Measurements from ENCODE around the gene HNF1B. TPM values are rescaled to one million over a fixed set of nuclear protein-coding genes. Genes with fewer than 3 reads are reported as not detected.

The HNF1B gene
- total and polyA plus RNA-seq, 10 of the 15 experiments (the other 5 are each of a cell fraction or from before 2014, with no cell fraction given): 0.51 to 12.7 (median 1.9) TPM

GRCh38 chr17:37689317-37689716 lies 55.5 kb downstream of the HNF1B start:
- intact Hi-C loops (cut with micrococcal nuclease; ENCODE audit: unreplicated experiment) (no loop called here), in situ Hi-C loops (cut with MboI) (no loop called here)
- Histone ChIP-seq H3K27me3 (replicated peaks in 1 of 2; ENCODE audit: control insufficient read depth in 2 of 2, insufficient read depth in 2 of 2, low read length in 1 of 2) (no peaks in the 10 kb centered on the region), H4K20me1 (ENCODE audit: control insufficient read depth, insufficient read depth) (no peaks in the 10 kb centered on the region), H3K9me3 (replicated peaks; ENCODE audit: control insufficient read depth, insufficient read depth, low read length) (no peaks in the 10 kb centered on the region), H3K4me3 (no peak overlapping the region), H3K4me1 (ENCODE audit: control insufficient read depth, insufficient read depth, low read length) (no peaks in the 10 kb centered on the region), H3K4me2 (ENCODE audit: control insufficient read depth, insufficient read depth) (no peak overlapping the region), H3K36me3 (ENCODE audit: control insufficient read depth in 2 of 2, insufficient read depth in 2 of 2, low read length in 1 of 2) (peaks cover 0 to 1% of the 10 kb centered on the region in 2 experiments; a peak in 1 of 4 replicates), H3K9ac (ENCODE audit: control insufficient read depth, insufficient read depth, low read length) (no peak overlapping the region), H3K27ac (ENCODE audit: control insufficient read depth, insufficient read depth) (no peak overlapping the region), H2AFZ (ENCODE audit: control insufficient read depth, low read depth, low read length) (no peak overlapping the region), H3K79me2 (ENCODE audit: control insufficient read depth, insufficient read depth, low read length) (no peaks in the 10 kb centered on the region)
- SMC1A ChIA-PET (ENCODE audit: uncharacterized antibody, unreplicated experiment): no interaction called here
- DNase-seq (ENCODE audit: low read depth, low spot score): no peak
- CTCF ChIA-PET: interaction anchor here (1.7 kb wide), 1 partner anchor 81 kb away, joined by 9 read pairs; no protein-coding TSS in a partner anchor
- POLR2A ChIA-PET: no interaction called here
- no peak for FAIRE-seq
- no TSS peak for BruUV-seq (replicated peaks)
- TF ChIP-seq IRF5 (IDR thresholded peaks at IDR 0.05; ENCODE audit: borderline replicate concordance): no peak
- TF ChIP-seq TBL1XR1 (IDR thresholded peaks at IDR 0.05; ENCODE audit: low read depth, low read length): no peak
- RAD21 ChIA-PET (ENCODE audit: unreplicated experiment): no interaction called here
- WGBS (ENCODE audit: insufficient coverage, insufficient replicate concordance, low lambda C conversion rate, missing lambda C conversion rate): 78% methylated on average over 7 of the region's 7 CpGs
- no peak for ATAC-seq

- Histone ChIP-seq H3K4me1 (ENCODE audit: control insufficient read depth, insufficient read depth, low read length) (no peaks in the 10 kb centered on the region), H4K20me1 (ENCODE audit: control insufficient read depth, insufficient read depth) (no peaks in the 10 kb centered on the region), H3K27me3 (replicated peaks in 1 of 2; ENCODE audit: control insufficient read depth in 2 of 2, insufficient read depth in 2 of 2, low read length in 1 of 2) (no peaks in the 10 kb centered on the region; a peak in 1 of 4 replicates), H2AFZ (ENCODE audit: control insufficient read depth, low read depth, low read length) (no peak overlapping the region), H3K4me2 (ENCODE audit: control insufficient read depth, insufficient read depth) (no peak overlapping the region), H3K9me3 (replicated peaks; ENCODE audit: control insufficient read depth, insufficient read depth, low read length) (no peaks in the 10 kb centered on the region; the same call in 2 of the 3 replicates), H3K9ac (ENCODE audit: control insufficient read depth, insufficient read depth, low read length) (no peak overlapping the region), H3K79me2 (ENCODE audit: control insufficient read depth, insufficient read depth, low read length) (no peaks in the 10 kb centered on the region), H3K4me3 (no peak overlapping the region), H3K27ac (ENCODE audit: control insufficient read depth, insufficient read depth) (no peak overlapping the region), H3K36me3 (ENCODE audit: control insufficient read depth in 2 of 2, insufficient read depth in 2 of 2, low read length in 1 of 2) (peaks cover 0 to 1% of the 10 kb centered on the region in 2 experiments; a peak in 1 of 4 replicates)
- intact Hi-C loops (cut with micrococcal nuclease; ENCODE audit: unreplicated experiment) (no loop called here), in situ Hi-C loops (cut with MboI) (no loop called here)
- ChIA-PET RAD21 (ENCODE audit: unreplicated experiment) (interaction anchor here (0.6 kb wide), 1 partner anchor 92 kb away, joined by 3 read pairs; no protein-coding TSS in a partner anchor), SMC1A (ENCODE audit: uncharacterized antibody, unreplicated experiment) (interaction anchor here (0.6 to 1.7 kb wide), 3 partner anchors 22 to 1133 kb away, joined by 3 read pairs; no protein-coding TSS in a partner anchor), POLR2A (no interaction called here), CTCF (no interaction called here)
- FAIRE-seq (no peak), ATAC-seq (no peak), DNase-seq (ENCODE audit: low read depth, low spot score) (no peak)
- TF ChIP-seq RBBP5 (conservative IDR thresholded peaks at IDR 0.05) (no peak), CBX5 (IDR thresholded peaks at IDR 0.05; ENCODE audit: low read depth) (no peak), ZSCAN29 (IDR thresholded peaks at IDR 0.05) (no peak), ESRRA (IDR thresholded peaks at IDR 0.05; ENCODE audit: low read length) (no peak), SMARCA5 (IDR thresholded peaks at IDR 0.05) (no peak), ZBTB33 (IDR thresholded peaks at IDR 0.05) (no peak)
- WGBS (ENCODE audit: insufficient coverage, insufficient replicate concordance, low lambda C conversion rate, missing lambda C conversion rate): 52% methylated on average over 9 of the region's 9 CpGs
- no TSS peak for BruUV-seq (replicated peaks)
Observed at GRCh38 chr17:37683454-37683984, 61.3 kb downstream of the HNF1B start.
